PC-9 (cell line): ENCODE data around the gene HELZ2.

Experiments
- EZH2 ChIP-seq: fragments of 200-600 bp; sonication (generic); IDR thresholded peaks from 2 replicates; pipeline ENCODE4 v1.8.0; 2017; ENCODE audit warnings: antibody characterized with exemption, low read depth
- TF ChIP-seq, protein P1 (sequence below): fragments of 200-600 bp; sonication (generic); conservative IDR thresholded peaks from 2 replicates; pipeline ENCODE4 v1.6.1; 2017; ENCODE audit warnings: mixed run types, antibody characterized with exemption, mild to moderate bottlenecking, moderate library complexity

DNA sequence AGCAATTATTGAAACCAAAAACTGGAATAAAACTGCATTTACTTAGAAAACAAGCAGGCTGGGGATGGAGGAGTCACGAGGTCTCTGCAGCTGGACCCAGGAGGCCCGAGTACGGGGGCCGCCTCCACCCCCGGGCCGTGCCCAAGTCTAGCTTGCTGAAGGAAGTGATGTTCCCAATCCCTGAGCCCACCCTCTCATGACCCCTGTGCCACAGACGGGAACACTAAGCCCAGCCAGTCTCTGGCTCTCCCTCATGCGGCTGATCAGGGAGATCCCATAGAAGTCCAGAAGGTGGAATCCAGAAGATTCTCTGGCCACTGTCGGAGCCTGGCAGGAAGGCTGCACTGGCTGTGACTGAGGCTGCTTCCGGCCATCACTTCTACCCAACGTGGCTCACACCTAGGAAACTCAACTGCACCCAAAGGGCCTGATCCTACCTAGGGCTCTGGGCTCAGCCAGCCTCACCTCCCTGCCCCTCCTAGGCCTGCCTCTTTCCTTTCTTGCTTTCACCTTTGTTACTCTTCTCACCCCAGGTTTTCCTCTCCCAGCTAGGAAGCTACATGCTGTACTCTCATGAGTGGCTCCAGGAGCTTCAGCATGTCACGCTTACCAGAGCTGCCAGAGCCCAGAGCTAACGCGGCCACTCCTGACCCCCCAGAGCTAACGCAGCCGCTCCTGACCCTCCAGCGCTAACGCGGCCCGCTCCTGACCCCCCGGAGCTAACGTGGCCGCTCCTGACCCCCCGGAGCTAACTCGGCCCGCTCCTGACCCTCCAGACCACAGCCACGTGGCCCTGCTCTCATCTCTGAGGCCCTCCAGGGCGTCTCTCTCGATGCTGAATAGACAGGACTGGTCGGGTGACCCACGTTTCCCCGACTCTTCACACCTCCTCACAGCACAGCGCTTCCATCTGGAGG, 24.7 kb upstream of the HELZ2 start:
- no peak for TF ChIP-seq EZH2
- TF ChIP-seq, protein P1, sequence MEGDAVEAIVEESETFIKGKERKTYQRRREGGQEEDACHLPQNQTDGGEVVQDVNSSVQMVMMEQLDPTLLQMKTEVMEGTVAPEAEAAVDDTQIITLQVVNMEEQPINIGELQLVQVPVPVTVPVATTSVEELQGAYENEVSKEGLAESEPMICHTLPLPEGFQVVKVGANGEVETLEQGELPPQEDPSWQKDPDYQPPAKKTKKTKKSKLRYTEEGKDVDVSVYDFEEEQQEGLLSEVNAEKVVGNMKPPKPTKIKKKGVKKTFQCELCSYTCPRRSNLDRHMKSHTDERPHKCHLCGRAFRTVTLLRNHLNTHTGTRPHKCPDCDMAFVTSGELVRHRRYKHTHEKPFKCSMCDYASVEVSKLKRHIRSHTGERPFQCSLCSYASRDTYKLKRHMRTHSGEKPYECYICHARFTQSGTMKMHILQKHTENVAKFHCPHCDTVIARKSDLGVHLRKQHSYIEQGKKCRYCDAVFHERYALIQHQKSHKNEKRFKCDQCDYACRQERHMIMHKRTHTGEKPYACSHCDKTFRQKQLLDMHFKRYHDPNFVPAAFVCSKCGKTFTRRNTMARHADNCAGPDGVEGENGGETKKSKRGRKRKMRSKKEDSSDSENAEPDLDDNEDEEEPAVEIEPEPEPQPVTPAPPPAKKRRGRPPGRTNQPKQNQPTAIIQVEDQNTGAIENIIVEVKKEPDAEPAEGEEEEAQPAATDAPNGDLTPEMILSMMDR, result no peak
